Heart left ventricle (tissue), 16 donors: ENCODE results near the gene HJV. TPM values are rescaled to one million over a fixed set of nuclear protein-coding genes. Genes with fewer than 3 reads are reported as not detected.

ENCODE experiments used
- ATAC-seq, 4 donors: fragments of 200-7000 bp; cut with Tn5 transposase; one replicate each; pipeline ENCODE4 v1.9.1; 2020 to 2022; ENCODE audit warnings: moderate library complexity in 4 of 4, mild to moderate bottlenecking in 3 of 4, moderate number of reproducible peaks in 1 of 4
- DNase-seq, 5 donors: peaks; one replicate each; pipeline ENCODE4 v3.0.0-alpha.2; 2020
- H3K27ac ChIP-seq, 12 donors: fragments of 200-600 bp; sonication (generic) in 4 of 12; one replicate each; pipeline versions ENCODE4 v1.5.0 to v1.8.0; 2016 to 2022; ENCODE audit warnings: mild to moderate bottlenecking in 2 of 12
- H3K27me3 ChIP-seq, 9 donors: fragments of 200-600 bp; sonication (generic) in 2 of 9; one replicate each; pipeline versions ENCODE4 v1.5.1 to v1.8.0; 2016 to 2022; ENCODE audit warnings: mild to moderate bottlenecking in 3 of 9
- H3K36me3 ChIP-seq, 9 donors: fragments of 200-600 bp; sonication (generic) in 2 of 9; one replicate each; pipeline versions ENCODE4 v1.5.0 to v1.8.0; 2018 to 2022; ENCODE audit warnings: mild to moderate bottlenecking in 2 of 9
- H3K4me1 ChIP-seq, 12 donors: fragments of 200-600 bp; sonication (generic) in 4 of 12; one replicate each; pipeline versions ENCODE4 v1.5.0 to v1.8.0; 2016 to 2022; ENCODE audit warnings: mild to moderate bottlenecking in 3 of 12
- H3K4me3 ChIP-seq, 12 donors: fragments of 200-600 bp; sonication (generic) in 4 of 12; one replicate each; pipeline versions ENCODE4 v1.5.0 to v1.8.0; 2017 to 2022; ENCODE audit warnings: mild to moderate bottlenecking in 9 of 12, moderate library complexity in 4 of 12
- H3K9me3 ChIP-seq, 12 donors: fragments of 200-600 bp; sonication (generic) in 4 of 12; one replicate each; pipeline versions ENCODE4 v1.5.0 to v1.8.0; 2016 to 2022; ENCODE audit warnings: mild to moderate bottlenecking in 1 of 12
- CTCF ChIP-seq, 12 donors: fragments of 200-600 bp; sonication (generic) in 4 of 12; IDR thresholded peaks; one replicate each; pipeline versions ENCODE4 v1.5.0 to v1.8.0; 2018 to 2022; ENCODE audit warnings: antibody characterized with exemption in 12 of 12, mild to moderate bottlenecking in 5 of 12
- POLR2A ChIP-seq, 2 donors: fragments of 450-650 bp; IDR thresholded peaks; one replicate each; pipeline ENCODE4 v1.6.1; 2017; ENCODE audit warnings: antibody characterized with exemption in 2 of 2, mild to moderate bottlenecking in 2 of 2, moderate library complexity in 2 of 2
- WGBS, 4 donors: extraction: QIAGEN DNeasy Blood & Tissue Kit in 2 of 4; methylation state at CpG; one replicate each; pipeline versions ENCODE4 v1.1.5 to v1.1.7; 2013 to 2018; 5-methylcytosine and 5-hydroxymethylcytosine counted together
- intact Hi-C, 10 donors: fragments of 100-400 bp; cut with DNase I; formaldehyde crosslinking; loops; one replicate each; pipeline versions ENCODE4 v1.11.1 to v1.14.2; 2022
- polyA plus RNA-seq, 2 donors: library from polyadenylated mRNA; stranded (reverse); fragments of 200-250 nt; gene quantifications; one replicate each; pipeline ENCODE4 v1.2.3, GENCODE V29; 2013
- total RNA-seq, 9 donors: library from RNA; depleted of rRNA in 2 of 9; stranded (reverse); fragments of >200 nt in 2 of 9; fragmentation: NEBNext Ultra II Directional in 3 of 9; extraction: Animal tissue kit (Norgen Biotek cat#: 25700) in 3 of 9; gene quantifications; one replicate each; pipeline versions ENCODE4 v1.1.0 to v1.2.4, GENCODE V29; 2016 to 2023
- donor health status: ischemic (EF 13 %, LVEDD 7.1; RV severe dilation, severe dysfunction).
- donor health status: healthy with polysubstance abuse.
- donor health status: DM: no; HTN: yes; CAD: no.
- donor health status: DM: no; HTN: no; CAD: no.
- donor health status: ischemic (EF 25% LVEDD 6.9; RV normal size, moderate dysfunction).
- donor health status: ischemic (EF 25% LVEDD 5.7; RV mildly dilated, moderate dysfunction).
- donor health status: healthy.
- donor health status: DM: yes; HTN: yes; CAD: no.
- donor health status: ischemic (EF 35%, LVEDD 5.7; RV mildly dilated, moderate dysfunction).
- donor health status: nonischemic (EF 11% LVEDD 7.7; RV severe dilation, severe dysfunction).
- donor health status: DM: yes; HTN: yes; CAD: no.
- donor health status: PGD.
- donor health status: ischemic (EF 29% LVEDD 5.4; RV normal size, mild dysfunction).
- donor health status: nonischemic (EF 23%, LVEDD 6.1; RV moderate dilation, normal function).

HJV gene
- total and polyA plus RNA-seq, 11 donors, result 0.62 to 125 (median 63.9) TPM

DNA sequence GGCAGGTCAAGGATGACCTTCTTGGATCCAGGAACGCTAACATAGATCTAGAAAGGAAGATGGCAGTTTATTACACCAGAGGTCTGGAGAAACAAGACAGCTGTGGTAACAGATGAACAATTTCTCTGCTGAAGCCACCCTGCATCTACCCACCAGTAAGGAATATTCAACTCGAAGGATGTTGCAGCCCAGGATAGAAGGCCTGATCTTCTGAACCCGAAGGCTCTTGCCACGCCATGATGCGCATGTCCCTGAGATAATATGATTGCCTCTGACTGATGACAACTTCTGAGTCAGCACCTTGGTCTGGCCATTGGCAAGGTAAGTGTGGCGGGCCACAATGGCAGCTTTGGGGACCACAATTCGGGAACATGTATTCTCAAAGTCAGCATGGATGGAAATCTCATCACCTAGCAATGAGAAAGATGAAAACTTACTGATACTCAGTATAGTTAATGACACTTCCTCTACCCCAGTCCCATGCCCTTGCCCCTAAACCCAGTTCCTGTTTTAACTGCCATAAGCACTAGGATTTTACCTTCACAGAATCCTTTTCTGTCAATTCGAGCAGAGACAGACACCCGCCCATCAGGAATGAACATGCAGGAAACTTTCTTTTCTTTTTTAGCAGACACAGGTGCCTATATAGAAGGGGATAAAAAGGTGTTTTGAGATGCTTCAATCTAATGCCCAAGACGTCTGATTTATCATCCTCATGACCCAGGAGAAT, 27.0 kb downstream of the HJV start:
- intact Hi-C loops, result loop anchor here in 1 of 10 donors (5.0 kb wide), 1 partner anchor 32 kb away; the partner anchor contains the start of genes ANKRD34A and POLR3GL
- no peaks in the 10 kb centered on the region for H3K9me3 ChIP-seq
- peak overlapping the region; percentile 94 to 100 (median 97) for H3K27ac ChIP-seq
- peak overlapping the region; percentile 59 to 94 (median 82) for H3K4me3 ChIP-seq
- peak in 1 of 2 donors; percentile 39 for TF ChIP-seq POLR2A (IDR thresholded peaks at IDR 0.05)
- no peak for TF ChIP-seq CTCF (IDR thresholded peaks at IDR 0.05)
- ATAC-seq, result no peak
- H3K4me1 ChIP-seq, result peaks cover 3 to 58% (median 38%) of the 10 kb centered on the region in 12 donors
- WGBS, 4 donors, result 0 to 5% (median 3%) methylated on average over 10 of the region's 10 CpGs
- peaks cover 10 to 40% (median 37%) of the 10 kb centered on the region in 9 donors for H3K36me3 ChIP-seq
- H3K27me3 ChIP-seq, result no peaks in the 10 kb centered on the region
- DNase-seq, result peak in 2 of 5 donors; percentile 48 to 49

- peaks cover 2 to 58% (median 33%) of the 10 kb centered on the region in 12 donors for H3K4me1 ChIP-seq
- 4 to 13% (median 10%) methylated on average over 6 of the region's 6 CpGs for WGBS, 4 donors
- H3K4me3 ChIP-seq, result peak overlapping the region; percentile 59 to 94 (median 82)
- TF ChIP-seq POLR2A (IDR thresholded peaks at IDR 0.05) (peak in 1 of 2 donors; percentile 4), CTCF (IDR thresholded peaks at IDR 0.05) (no peak)
- intact Hi-C loops, result no loop called here
- peak overlapping the region; percentile 94 to 100 (median 97) for H3K27ac ChIP-seq
- no peak for ATAC-seq
- H3K9me3 ChIP-seq, result no peaks in the 10 kb centered on the region
- no peaks in the 10 kb centered on the region for H3K27me3 ChIP-seq
- no peak for DNase-seq
- peaks cover 10 to 40% (median 37%) of the 10 kb centered on the region in 9 donors for H3K36me3 ChIP-seq
These were observed 27.7 kb downstream of the HJV start for GRCh38 chr1:145993618-145994390.

DNA sequence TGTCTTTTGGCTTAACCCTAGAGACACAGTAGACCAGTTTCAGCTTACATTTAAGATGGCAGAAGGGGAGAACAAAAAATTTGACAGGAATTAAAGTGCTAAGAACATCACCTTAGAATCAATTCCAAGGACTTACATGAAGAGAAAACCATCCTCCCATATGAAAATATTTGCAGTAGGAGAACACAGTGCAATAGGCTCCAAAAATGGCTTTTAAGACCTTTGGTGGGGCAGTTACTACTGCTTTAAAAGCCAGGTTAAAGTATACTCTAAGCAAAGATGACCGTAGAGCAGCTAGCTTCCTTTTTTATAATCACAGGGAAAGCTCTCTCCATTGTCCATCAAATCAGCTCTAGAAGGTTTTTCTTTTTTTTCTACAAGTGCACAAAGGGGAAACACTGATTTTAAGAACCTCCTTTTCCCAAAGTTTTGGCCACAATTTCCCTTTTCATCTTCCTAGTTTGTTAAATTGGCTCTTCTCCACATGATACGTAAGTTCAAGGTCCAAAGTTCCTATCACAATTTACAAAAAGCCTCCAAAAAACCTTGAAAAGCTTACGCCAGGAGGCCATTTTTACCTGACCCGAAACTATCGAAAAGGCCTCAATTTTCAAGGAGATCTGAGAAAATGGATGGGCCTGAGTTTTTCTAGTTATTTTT, 28.4 kb downstream of the HJV start:
- TF ChIP-seq POLR2A (IDR thresholded peaks at IDR 0.05) (peak in 1 of 2 donors; percentile 14), CTCF (IDR thresholded peaks at IDR 0.05) (no peak)
- ATAC-seq (no peak), DNase-seq (no peak)
- peak overlapping the region; percentile 94 to 100 (median 97) for H3K27ac ChIP-seq
- intact Hi-C loops, result no loop called here
- H3K9me3 ChIP-seq, result no peaks in the 10 kb centered on the region
- peaks cover 10 to 40% (median 37%) of the 10 kb centered on the region in 9 donors for H3K36me3 ChIP-seq
- H3K27me3 ChIP-seq, result no peaks in the 10 kb centered on the region
- peak overlapping the region; percentile 59 to 94 (median 82) for H3K4me3 ChIP-seq
- 18 to 39% (median 27%) methylated on average over 5 of the region's 5 CpGs for WGBS, 4 donors
- peaks cover 0 to 53% (median 25%) of the 10 kb centered on the region in 12 donors for H3K4me1 ChIP-seq
